COLO829 (cell line): Measurements from ENCODE around the gene PTPRN2.
"Not testable (repeated sequence)": the region's sequence is repeated elsewhere in the genome, so short reads cannot be mapped to it uniquely, and the experiment has no call there.

Experiments
- DNase-seq: peaks from one replicate; pipeline ENCODE4 v3.0.0; 2012; ENCODE audit warnings: low spot score

The PTPRN2 gene

DNA sequence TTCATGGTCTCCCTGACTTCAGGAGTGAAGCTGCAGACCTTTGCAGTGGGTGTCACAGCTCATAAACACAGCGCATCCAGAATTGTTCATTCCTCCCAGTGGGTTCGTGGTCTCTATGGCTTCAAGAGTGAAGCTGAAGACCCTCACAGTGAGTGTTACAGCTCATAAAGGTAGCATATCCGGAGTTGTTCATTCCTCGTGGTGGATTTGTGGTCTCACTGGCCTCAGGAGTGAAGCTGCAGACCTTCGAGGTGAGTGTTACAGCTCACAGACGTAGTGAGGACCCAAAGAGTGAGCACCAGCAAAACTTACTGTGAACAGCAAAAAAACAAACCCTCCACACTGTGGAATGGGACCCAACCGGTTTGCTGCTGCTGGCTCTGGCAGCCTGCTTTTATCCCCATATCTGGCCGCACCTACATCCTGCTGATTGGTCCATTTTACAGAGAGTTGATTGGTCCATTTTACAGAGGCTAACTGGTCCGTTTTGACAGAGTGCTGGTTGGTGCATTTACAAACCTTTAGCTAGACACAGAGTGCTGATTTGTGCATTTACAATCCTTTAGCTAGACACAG, 308.8 kb downstream of the PTPRN2 start:
- no peak for DNase-seq

- DNase-seq: no peak
These were observed 310.1 kb downstream of the PTPRN2 start for GRCh38 chr7:158277219-158278141.

DNA sequence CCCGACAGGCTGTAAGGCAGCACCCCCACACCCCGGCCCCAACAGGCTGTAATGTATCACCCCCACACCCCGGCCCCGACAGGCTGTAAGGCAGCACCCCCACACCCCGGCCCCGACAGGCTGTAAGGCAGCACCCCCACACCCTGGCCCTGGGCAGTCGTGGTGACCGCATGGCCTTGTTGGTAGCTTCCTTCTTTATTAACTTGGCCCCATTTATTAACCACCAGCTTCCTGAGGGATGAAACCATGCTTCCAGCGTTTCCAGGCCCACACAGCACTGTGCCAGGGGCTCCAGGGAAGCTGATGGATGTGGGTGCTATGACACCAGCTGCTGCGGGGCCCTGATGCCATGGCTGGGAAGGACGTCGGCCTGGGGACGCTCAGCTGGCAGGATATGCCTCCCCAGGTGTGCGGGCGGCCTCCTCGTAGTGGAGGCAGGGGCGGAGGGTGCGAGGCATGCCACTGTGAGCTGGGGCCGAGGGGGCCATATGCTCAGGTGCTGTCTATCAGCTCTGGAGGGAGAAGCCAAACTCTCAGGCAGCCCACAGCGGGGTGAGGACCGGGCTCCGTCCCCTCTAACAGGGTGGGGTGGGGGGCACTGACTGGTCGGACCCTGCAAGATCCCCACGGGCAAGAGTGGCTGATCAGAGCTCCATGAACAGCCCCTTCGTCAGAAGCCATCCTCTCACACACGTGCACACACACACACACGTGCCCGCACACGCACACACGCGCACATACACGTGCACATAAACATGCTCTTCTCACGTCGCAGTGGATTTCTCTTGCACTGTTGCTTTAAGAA, 311.0 kb downstream of the PTPRN2 start:
- DNase-seq: no peak

GRCh38 chr7:158275711-158276413, 311.8 kb downstream of the PTPRN2 start:
- no peak for DNase-seq

- no peak for DNase-seq
These were observed 312.6 kb downstream of the PTPRN2 start for GRCh38 chr7:158274996-158275395.

GRCh38 chr7:158274404-158274811, 313.2 kb downstream of the PTPRN2 start:
- DNase-seq: no peak

- not testable (repeated sequence) for DNase-seq
These were observed 313.8 kb downstream of the PTPRN2 start for GRCh38 chr7:158273756-158274342.

GRCh38 chr7:158273138-158273651, 314.4 kb downstream of the PTPRN2 start:
- no peak for DNase-seq

DNA sequence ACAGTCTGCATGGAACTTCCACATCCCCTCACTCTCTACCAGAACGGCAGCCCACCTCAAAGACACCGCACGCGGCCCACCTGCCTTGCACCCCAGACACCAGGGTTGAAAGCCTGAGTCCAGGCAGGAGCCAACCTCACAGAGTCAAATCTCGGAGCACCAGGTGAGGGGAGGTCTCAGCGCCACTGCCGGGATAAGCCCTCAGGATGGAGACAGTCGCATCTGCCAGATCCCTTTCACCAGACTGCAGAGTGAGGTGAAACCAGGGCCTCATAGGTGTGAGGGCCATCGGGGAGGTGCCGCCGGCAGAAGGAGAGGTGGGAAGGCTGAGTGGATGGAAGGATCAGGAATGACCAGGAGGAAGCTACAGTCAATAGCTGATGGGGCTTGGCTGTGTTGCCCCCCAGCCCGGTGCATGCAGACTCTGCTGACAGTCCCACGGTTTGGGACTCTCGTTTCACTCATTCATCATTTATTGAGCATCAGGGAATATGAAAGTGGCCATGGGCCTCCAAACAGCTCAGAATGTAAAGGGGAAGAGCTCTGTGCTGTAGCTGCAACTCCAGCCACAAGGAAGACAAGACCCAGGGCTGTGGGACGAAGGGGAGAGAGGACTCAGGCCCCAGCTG, 315.0 kb downstream of the PTPRN2 start:
- DNase-seq: no peak

GRCh38 chr7:158272091-158272490, 315.5 kb downstream of the PTPRN2 start:
- no peak for DNase-seq

- no peak for DNase-seq
These were observed 316.0 kb downstream of the PTPRN2 start for GRCh38 chr7:158271646-158272045.

DNA sequence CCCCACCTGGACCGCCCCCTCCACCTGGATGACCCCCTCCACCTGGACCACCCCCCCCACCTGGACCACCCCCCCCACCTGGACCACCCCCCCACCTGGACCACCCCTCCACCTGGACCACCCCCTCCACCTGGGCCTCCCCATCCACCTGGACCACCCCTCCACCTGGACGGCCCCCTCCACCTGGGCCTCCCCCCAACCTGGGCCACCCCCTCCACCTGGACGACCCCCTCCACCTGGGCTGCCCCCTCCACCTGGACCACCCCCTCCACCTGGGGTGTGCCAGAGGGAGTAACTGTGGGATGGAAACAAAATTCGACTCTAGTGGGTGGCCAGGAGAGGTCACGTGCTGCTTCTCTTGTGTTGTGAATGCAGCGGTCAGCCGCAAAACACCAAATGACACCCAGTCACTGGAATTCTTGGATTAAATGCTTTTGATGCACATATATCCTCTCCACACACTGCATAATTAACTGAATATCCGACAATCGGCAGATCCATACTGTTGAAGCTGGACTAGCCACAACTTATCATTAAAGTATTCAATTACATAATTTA, 316.7 kb downstream of the PTPRN2 start:
- no peak for DNase-seq

- no peak for DNase-seq
These were observed 317.4 kb downstream of the PTPRN2 start for GRCh38 chr7:158270106-158270775.

DNA sequence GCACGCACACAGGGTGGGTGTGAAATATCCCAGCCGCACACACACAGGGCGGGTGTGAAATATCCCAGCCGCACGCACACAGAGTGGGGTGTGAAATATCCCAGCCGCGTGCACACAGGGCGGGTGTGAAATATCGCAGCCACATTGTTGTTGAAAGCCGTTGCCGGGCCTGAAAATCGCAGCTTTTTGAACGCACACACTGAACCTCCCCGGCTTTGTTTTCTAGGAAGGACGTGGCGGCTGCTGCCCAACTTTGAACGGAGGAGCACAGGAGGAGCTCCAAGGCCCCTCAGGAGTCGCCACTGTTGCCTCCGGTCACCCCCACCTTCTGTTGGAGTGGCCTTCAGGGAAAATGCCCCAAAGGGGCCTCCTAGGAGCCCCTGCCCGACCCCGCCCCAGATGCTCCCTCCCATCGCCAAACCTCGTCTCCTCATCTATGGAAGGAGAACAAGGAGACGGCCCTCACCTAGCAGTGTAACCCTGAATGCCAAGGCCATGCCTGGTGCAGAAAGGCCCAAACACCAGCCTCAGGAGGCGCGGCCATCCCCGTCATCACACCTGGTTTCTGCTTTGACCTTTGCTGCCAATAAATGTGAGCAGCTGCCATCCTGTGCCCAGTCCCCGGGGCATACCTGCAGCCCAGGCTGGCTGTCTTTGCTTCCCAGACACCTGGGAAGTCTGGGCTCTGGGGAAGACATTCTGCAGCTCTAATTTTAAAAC, 318.6 kb downstream of the PTPRN2 start:
- DNase-seq: no peak

- no peak for DNase-seq
These were observed 319.7 kb downstream of the PTPRN2 start for GRCh38 chr7:158267742-158268435.

DNA sequence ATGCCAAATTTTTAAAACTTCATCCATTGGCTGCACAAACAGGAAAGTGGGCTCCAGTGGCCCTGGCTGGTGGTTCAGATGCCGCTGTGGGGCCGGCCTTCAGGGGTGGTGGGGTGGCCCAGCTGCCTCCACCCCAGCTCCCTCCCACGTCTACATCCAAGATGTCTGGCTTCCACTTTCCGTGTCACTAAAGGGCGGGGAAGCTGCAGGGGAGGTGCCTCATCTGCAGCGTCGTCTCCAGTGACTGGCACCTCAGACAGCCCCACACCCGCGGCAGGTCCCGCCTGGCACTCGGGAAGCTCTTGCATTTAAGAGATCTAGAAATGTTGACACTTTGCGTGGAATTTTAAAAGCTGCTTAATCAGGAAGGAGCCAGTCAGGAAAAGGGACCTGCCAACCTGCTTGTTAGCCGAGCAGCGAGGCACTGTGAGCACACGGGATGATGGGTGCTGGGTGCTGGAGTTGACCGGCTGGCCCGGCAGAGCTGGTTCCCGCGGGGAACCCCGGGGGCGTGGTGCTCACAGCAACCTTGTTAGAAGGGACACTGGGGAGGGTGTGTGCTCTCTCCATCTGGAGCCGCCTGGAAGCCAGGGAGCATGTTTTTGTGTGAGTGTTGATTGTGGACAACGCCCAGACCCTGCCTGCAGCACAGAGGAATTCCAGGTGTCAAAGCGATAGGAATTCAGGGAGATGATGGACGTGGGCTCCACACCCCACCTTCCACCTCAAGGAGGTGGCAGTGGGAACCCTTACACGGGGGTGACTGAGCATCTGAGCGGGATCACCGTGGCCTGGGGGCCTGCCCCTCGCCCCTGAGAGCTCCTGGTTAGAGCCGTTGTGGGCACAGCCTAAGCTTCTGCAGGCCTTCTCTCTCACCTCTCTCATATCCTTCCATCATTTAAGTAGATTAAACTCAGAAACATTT, 320.5 kb downstream of the PTPRN2 start:
- no peak for DNase-seq

GRCh38 chr7:158266426-158266816, 321.2 kb downstream of the PTPRN2 start:
- no peak for DNase-seq

- DNase-seq: no peak
These were observed 321.9 kb downstream of the PTPRN2 start for GRCh38 chr7:158265743-158266080.
